Neutrophil (primary cell): ENCODE data around the gene PTER.

ENCODE experiments used
- H3K27ac ChIP-seq: fragments of 200-600 bp; sonication (generic); 2 replicates; pipeline ENCODE4 v1.5.1; 2016; ENCODE audit warnings: mild to moderate bottlenecking, moderate library complexity
- H3K27me3 ChIP-seq: fragments of 200-600 bp; sonication (generic); 2 replicates; pipeline ENCODE4 v1.6.0; 2016; ENCODE audit warnings: mild to moderate bottlenecking
- H3K36me3 ChIP-seq: fragments of 200-600 bp; sonication (generic); 2 replicates; pipeline ENCODE4 v1.5.1; 2017
- H3K4me1 ChIP-seq, 2 experiments: fragments of 200-600 bp in 1 of 2; sonication (generic) in 1 of 2; 1 replicate in 1 of 2; 2 replicates in 1 of 2; pipeline versions ENCODE4 v1.5.1 to v1.6.1; 2013 to 2016; ENCODE audit warnings: low read depth in 1 of 2, low read length in 1 of 2, mild to moderate bottlenecking in 1 of 2, moderate library complexity in 1 of 2; ENCODE audit not compliant: control insufficient read depth in 1 of 2, insufficient read depth in 1 of 2
- H3K4me3 ChIP-seq, 2 experiments: fragments of 200-600 bp in 1 of 2; sonication (generic) in 1 of 2; 1 replicate in 1 of 2; 2 replicates in 1 of 2; pipeline ENCODE4 v1.5.1; 2013 to 2016; ENCODE audit warnings: low read depth in 1 of 2, low read length in 1 of 2, mild to moderate bottlenecking in 1 of 2, moderate library complexity in 1 of 2
- H3K9me3 ChIP-seq: fragments of 200-600 bp; sonication (generic); 2 replicates; pipeline ENCODE4 v1.5.1; 2016
- CTCF ChIP-seq: fragments of 200-600 bp; sonication (generic); IDR thresholded peaks from 2 replicates; pipeline ENCODE4 v1.5.1; 2016; ENCODE audit warnings: antibody characterized with exemption

Gene PTER

GRCh38 chr10:16472828-16473227 lies 36.0 kb downstream of the PTER start:
- Histone ChIP-seq H3K27me3 (no peaks in the 10 kb centered on the region), H3K4me1 (no peaks in the 10 kb centered on the region), H3K9me3 (no peaks in the 10 kb centered on the region), H3K36me3 (no peaks in the 10 kb centered on the region), H3K27ac (no peak overlapping the region), H3K4me3 (no peak overlapping the region)
- TF ChIP-seq CTCF = no peak

DNA sequence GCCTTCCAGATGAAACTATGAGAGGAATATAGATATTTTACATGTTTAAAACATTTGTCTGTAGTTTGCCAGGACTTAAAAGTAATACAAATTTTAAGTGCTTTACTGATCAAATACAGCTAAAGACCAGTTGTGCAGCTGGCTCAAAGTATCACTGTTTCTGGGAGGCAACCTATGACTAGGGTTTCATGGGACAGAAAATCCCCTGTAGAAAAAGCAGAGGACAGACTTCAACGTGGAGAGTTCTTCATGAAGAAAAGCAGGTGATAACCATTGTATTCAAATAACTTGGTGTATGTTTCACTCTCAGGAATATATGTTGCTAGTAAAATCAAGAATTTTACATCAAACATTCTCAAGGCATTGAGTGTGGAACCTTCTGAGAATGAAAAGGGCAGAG lies 40.9 kb downstream of the PTER start:
- no peak for TF ChIP-seq CTCF
- H3K36me3 ChIP-seq = no peaks in the 10 kb centered on the region
- no peak overlapping the region for H3K27ac ChIP-seq
- no peaks in the 10 kb centered on the region for H3K9me3 ChIP-seq
- H3K4me3 ChIP-seq = no peak overlapping the region
- no peaks in the 10 kb centered on the region for H3K4me1 ChIP-seq
- H3K27me3 ChIP-seq = no peaks in the 10 kb centered on the region

GRCh38 chr10:16478801-16479200 lies 42.0 kb downstream of the PTER start:
- no peaks in the 10 kb centered on the region for H3K9me3 ChIP-seq
- no peak overlapping the region for H3K27ac ChIP-seq
- H3K4me3 ChIP-seq = no peak overlapping the region
- TF ChIP-seq CTCF = no peak
- no peaks in the 10 kb centered on the region for H3K36me3 ChIP-seq
- no peaks in the 10 kb centered on the region for H3K4me1 ChIP-seq
- H3K27me3 ChIP-seq = no peaks in the 10 kb centered on the region

DNA sequence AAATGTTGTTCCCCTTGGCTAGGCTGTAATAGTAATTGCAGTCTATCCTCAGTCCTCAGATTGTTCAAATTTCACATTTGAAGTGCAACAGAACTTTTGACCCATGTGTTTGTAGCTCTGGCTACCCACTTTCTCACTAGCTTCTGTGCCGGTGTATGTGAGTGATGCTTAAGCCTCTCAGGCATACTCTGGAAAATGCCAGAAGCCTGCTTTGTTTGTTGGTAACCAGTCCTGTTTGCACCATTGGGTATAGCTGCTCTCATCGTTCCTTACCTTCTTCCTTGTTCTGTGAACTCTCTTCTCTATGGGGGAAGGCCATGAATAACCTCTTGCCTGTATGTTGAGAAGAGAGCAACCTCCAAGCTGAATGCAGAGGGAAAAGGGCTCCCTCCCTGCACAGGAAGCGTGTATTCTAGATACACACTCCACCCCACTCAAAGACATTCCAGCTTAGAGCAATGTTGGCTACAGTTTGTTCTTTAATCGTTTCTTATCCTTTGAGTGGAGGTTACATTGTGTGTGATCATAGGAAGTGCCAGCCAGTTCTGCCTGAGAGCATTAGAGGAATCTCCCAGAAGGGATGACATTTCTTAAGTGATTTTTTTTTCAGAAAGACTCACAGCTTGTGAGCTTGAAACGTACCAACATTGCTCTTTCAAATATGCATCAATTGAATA lies 44.4 kb downstream of the PTER start:
- no peaks in the 10 kb centered on the region for H3K27me3 ChIP-seq
- no peak overlapping the region for H3K27ac ChIP-seq
- no peak for TF ChIP-seq CTCF
- H3K36me3 ChIP-seq = no peaks in the 10 kb centered on the region
- no peaks in the 10 kb centered on the region for H3K4me1 ChIP-seq
- H3K9me3 ChIP-seq = no peaks in the 10 kb centered on the region
- no peak overlapping the region for H3K4me3 ChIP-seq

GRCh38 chr10:16483241-16483917 lies 46.6 kb downstream of the PTER start:
- Histone ChIP-seq H3K27me3 (no peaks in the 10 kb centered on the region), H3K9me3 (no peaks in the 10 kb centered on the region), H3K36me3 (no peaks in the 10 kb centered on the region), H3K4me3 (no peak overlapping the region), H3K4me1 (no peaks in the 10 kb centered on the region), H3K27ac (no peak overlapping the region)
- TF ChIP-seq CTCF = no peak
